Measurements from ENCODE around the gene ICA1L. TPM values are rescaled to one million over a fixed set of nuclear protein-coding genes. Genes with fewer than 3 reads are reported as not detected.

ICA1L gene
- total RNA-seq, 4 donors from 2014 or later = 0.72 to 3.0 (median 1.4) TPM

- no peak for TF ChIP-seq CTCF (IDR thresholded peaks at IDR 0.05)
- TF ChIP-seq POLR2A (IDR thresholded peaks at IDR 0.05) = no peak
- no peak overlapping the region for H3K4me3 ChIP-seq (ENCODE audit: low read depth, poor library complexity, severe bottlenecking)
These were observed 73.6 kb downstream of the ICA1L start for GRCh38 chr2:202797944-202798343.

DNA sequence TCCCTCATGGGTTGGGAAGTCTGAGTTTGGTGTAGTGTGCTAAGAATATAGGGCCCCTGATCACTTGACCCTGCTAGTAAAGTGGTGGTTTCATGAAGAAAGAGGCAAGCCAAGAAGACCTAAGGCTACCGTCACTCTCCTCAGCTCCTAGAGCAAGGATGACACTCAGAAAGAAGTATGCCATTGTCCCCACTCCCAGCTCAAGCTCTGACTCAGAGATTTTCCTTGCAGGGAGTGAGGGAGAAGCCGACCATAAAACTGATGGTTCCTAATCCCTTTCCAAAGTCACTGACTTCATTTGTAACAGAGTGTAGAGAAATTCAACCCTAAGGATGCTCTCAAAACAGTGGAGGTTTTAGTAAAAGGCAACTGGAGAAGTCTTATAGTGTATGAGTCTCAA, 80.9 kb downstream of the ICA1L start:
- DNase-seq (ENCODE audit: low spot score in 2 of 2) = no peak
- TF ChIP-seq POLR2A (IDR thresholded peaks at IDR 0.05) (no peak), CTCF (IDR thresholded peaks at IDR 0.05) (no peak)
- WGBS, 2 donors = 88 to 90% methylated on average over 2 of the region's 2 CpGs
- intact Hi-C loops (cut with DNase I; ENCODE audit: low total_unique reads) = no loop called here
- H3K4me3 ChIP-seq (ENCODE audit: low read depth, poor library complexity, severe bottlenecking) = no peak overlapping the region

More at GRCh38 chr2:202797944-202798343, 73.6 kb downstream of the ICA1L start:
- DNase-seq (ENCODE audit: low spot score in 2 of 2) = no peak
- intact Hi-C loops (cut with DNase I; ENCODE audit: low total_unique reads) = no loop called here

DNA sequence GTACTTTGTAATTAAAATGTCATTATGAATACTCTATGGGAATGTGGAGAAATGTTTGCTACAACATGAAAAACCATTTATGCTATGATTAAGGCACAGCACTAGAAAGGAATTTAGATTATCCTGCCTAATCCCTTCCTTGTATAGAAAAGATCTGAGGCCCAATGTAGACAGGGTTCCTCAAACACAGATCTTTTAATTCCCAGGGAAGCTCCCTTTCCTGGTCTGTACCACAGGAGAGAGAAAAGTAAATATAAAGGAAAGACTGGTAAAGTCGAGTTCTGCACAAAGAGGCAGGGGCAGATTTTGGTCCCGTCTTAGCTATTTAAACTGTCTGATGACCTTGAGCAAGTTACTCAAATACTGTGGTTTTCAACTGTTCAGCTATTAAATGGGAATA, 84.7 kb downstream of the ICA1L start:
- WGBS, 2 donors = 90 to 91% methylated on average over 2 of the region's 2 CpGs
- DNase-seq (ENCODE audit: low spot score in 2 of 2) = no peak
- H3K4me3 ChIP-seq (ENCODE audit: low read depth, poor library complexity, severe bottlenecking) = no peak overlapping the region
- TF ChIP-seq CTCF (IDR thresholded peaks at IDR 0.05) = no peak
- no peak for TF ChIP-seq POLR2A (IDR thresholded peaks at IDR 0.05)
- intact Hi-C loops (cut with DNase I; ENCODE audit: low total_unique reads) = no loop called here

GRCh38 chr2:202782940-202783558, 88.5 kb downstream of the ICA1L start:
- intact Hi-C loops (cut with DNase I; ENCODE audit: low total_unique reads) = no loop called here
- H3K4me3 ChIP-seq (ENCODE audit: low read depth, poor library complexity, severe bottlenecking) = no peak overlapping the region
- DNase-seq (ENCODE audit: low spot score in 2 of 2) = no peak
- whole genome bisulfite sequencing, 2 donors = 56 to 65% methylated on average over 3 of the region's 3 CpGs
- TF ChIP-seq POLR2A (IDR thresholded peaks at IDR 0.05) (no peak), CTCF (IDR thresholded peaks at IDR 0.05) (no peak)

GRCh38 chr2:202780514-202781021, 91.0 kb downstream of the ICA1L start:
- no peak overlapping the region for H3K4me3 ChIP-seq (ENCODE audit: low read depth, poor library complexity, severe bottlenecking)
- DNase-seq (ENCODE audit: low spot score in 2 of 2) = no peak
- TF ChIP-seq POLR2A (IDR thresholded peaks at IDR 0.05) (no peak), CTCF (IDR thresholded peaks at IDR 0.05) (no peak)
- intact Hi-C loops (cut with DNase I; ENCODE audit: low total_unique reads) = no loop called here

- DNase-seq (ENCODE audit: low spot score in 2 of 2) = no peak
These were observed 93.3 kb downstream of the ICA1L start for GRCh38 chr2:202778217-202778616.

More at GRCh38 chr2:202778217-202778616, 93.3 kb downstream of the ICA1L start:
- TF ChIP-seq POLR2A (IDR thresholded peaks at IDR 0.05) (no peak), CTCF (IDR thresholded peaks at IDR 0.05) (no peak)
- intact Hi-C loops (cut with DNase I; ENCODE audit: low total_unique reads) = no loop called here
- no peak overlapping the region for H3K4me3 ChIP-seq (ENCODE audit: low read depth, poor library complexity, severe bottlenecking)
- 86 to 91% methylated on average over 2 of the region's 2 CpGs for WGBS, 2 donors

Measured in lower leg skin (tissue), 4 donors.